OCI-LY7 (cell line): ENCODE data around the gene GDF11. TPM values are rescaled to one million over a fixed set of nuclear protein-coding genes. Genes with fewer than 3 reads are reported as not detected.

ENCODE experiments used
- BruUV-seq: library from RNA; stranded (reverse); fragments of 400-500 nt; replicated peaks from 2 replicates; lab custom pipeline; 2021; lab: Mats Ljungman, UMichigan
- CTCF ChIA-PET: fragments of 300-600 bp; sonication (Branson Sonifier 250); formaldehyde crosslinking; loops from one replicate; lab custom pipeline; 2022; ENCODE audit warnings: antibody characterized with exemption; ENCODE audit not compliant: unreplicated experiment; lab: Charles Lee
- POLR2A ChIA-PET: fragments of 300-600 bp; sonication (Branson Sonifier 250); formaldehyde crosslinking; loops from one replicate; lab custom pipeline; 2022; ENCODE audit warnings: antibody characterized with exemption; lab: Charles Lee
- DNase-seq: peaks from one replicate; pipeline ENCODE4 v3.0.0-alpha.2; 2015; ENCODE audit warnings: low spot score
- H2AFZ ChIP-seq: fragments of 200-600 bp; sonication (generic), shearing (Covaris generic); 2 replicates; pipeline ENCODE4 v1.6.1; 2014; ENCODE audit warnings: mild to moderate bottlenecking, antibody characterized with exemption, low read length, moderate library complexity
- H3K27ac ChIP-seq: fragments of 200-600 bp; sonication (generic); 2 replicates; pipeline ENCODE4 v1.5.1; 2014; ENCODE audit warnings: mixed run types, low read depth, mild to moderate bottlenecking, moderate library complexity, low read length, inconsistent platforms; ENCODE audit not compliant: poor library complexity, severe bottlenecking
- H3K36me3 ChIP-seq: fragments of 200-600 bp; sonication (generic); 2 replicates; pipeline ENCODE4 v1.6.1; 2014; ENCODE audit warnings: mild to moderate bottlenecking, antibody characterized with exemption, low read length, moderate library complexity, mixed read lengths; ENCODE audit not compliant: insufficient read depth
- H3K4me1 ChIP-seq: fragments of 200-600 bp; sonication (generic); 2 replicates; pipeline ENCODE4 v1.5.1; 2014; ENCODE audit warnings: mild to moderate bottlenecking, low read length; ENCODE audit not compliant: insufficient read depth, poor library complexity, severe bottlenecking
- H3K4me2 ChIP-seq: fragments of 200-600 bp; sonication (generic); 2 replicates; pipeline ENCODE4 v1.6.1; 2014; ENCODE audit warnings: mild to moderate bottlenecking, low read length
- H3K4me3 ChIP-seq: fragments of 200-600 bp; sonication (generic); 2 replicates; pipeline ENCODE4 v1.5.1; 2014; ENCODE audit warnings: mild to moderate bottlenecking, low read depth, low read length; ENCODE audit not compliant: poor library complexity, severe bottlenecking
- H3K79me2 ChIP-seq: fragments of 200-600 bp; sonication (generic); 2 replicates; pipeline ENCODE4 v1.6.1; 2016; ENCODE audit warnings: low read depth, mild to moderate bottlenecking, low read length, moderate library complexity, mixed read lengths; ENCODE audit not compliant: insufficient read depth
- H3K9me2 ChIP-seq: fragments of 200-600 bp; sonication (generic); 2 replicates; pipeline ENCODE4 v1.6.1; 2016; ENCODE audit warnings: mild to moderate bottlenecking, low read length, mixed read lengths; ENCODE audit not compliant: insufficient read depth
- H3K9me3 ChIP-seq: fragments of 200-600 bp; sonication (generic); 2 replicates; pipeline ENCODE4 v1.6.1; 2014; ENCODE audit warnings: mild to moderate bottlenecking, mixed run types, low read length, mixed read lengths
- H4K20me1 ChIP-seq: fragments of 200-600 bp; sonication (generic); 2 replicates; pipeline ENCODE4 v1.6.1; 2014; ENCODE audit warnings: mild to moderate bottlenecking, antibody characterized with exemption, low read length, moderate library complexity, mixed read lengths; ENCODE audit not compliant: insufficient read depth
- EZH2phosphoT487 ChIP-seq: fragments of 200-600 bp; sonication (generic); IDR thresholded peaks from 2 replicates; pipeline ENCODE4 v1.6.1; 2018; ENCODE audit warnings: low read depth, borderline replicate concordance, mild to moderate bottlenecking, mixed run types, antibody characterized with exemption, low read length, moderate library complexity, mixed read lengths
- intact Hi-C: fragments of 100-400 bp; cut with micrococcal nuclease; formaldehyde crosslinking; loops from one replicate; pipeline ENCODE4 v1.10.0; 2022; ENCODE audit not compliant: unreplicated experiment
- total RNA-seq, 2 experiments: library from RNA; depleted of rRNA in 1 of 2; stranded (reverse); fragments of >200 nt in 1 of 2; shearing (Covaris generic) in 1 of 2; gene quantifications; 2 replicates each; pipeline ENCODE4 v1.2.3, GENCODE V29; 2014 to 2022
- TF ChIP-seq, protein P1 (sequence below): fragments of 200-600 bp; sonication (generic); conservative IDR thresholded peaks from 2 replicates; pipeline ENCODE4 v1.5.1; 2014; ENCODE audit warnings: mild to moderate bottlenecking, antibody characterized with exemption, low read length, moderate library complexity, mixed read lengths

The GDF11 gene
- total RNA-seq, 2 experiments from 2014 or later: 5.2 to 19.9 TPM

DNA sequence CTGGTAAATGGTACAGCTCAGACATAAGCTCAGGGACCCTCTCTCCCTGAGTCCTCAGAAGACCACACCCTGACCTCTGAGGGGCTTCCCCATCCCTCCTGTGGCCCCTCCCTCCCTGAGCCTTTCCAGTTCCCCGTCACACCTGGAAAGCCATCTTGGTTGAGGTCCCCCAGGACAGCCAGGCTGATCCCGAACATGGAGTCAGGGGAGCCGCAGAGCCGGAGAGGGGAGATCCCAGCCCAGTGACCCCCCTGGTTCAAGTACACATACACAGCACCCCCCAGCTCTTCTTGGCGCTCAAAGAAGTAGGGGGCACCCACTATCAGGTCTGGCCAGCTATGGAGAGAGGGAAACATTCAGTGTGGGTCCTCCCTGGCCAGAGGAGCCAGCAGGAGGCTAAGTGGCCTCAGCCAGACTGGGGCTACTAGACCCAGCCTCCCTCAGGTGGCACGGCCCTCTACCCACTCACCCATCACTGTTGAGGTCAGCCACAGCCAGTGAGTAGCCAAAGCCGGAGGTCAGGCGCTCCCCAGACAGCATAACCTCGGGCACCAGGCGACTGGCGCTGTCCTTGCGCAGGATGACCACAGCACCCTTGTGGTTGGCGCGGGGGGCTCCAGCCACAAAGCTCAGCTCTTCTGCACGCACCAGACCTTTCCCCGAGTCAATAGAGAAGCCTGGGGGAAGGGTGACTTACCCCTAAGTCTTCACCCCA lies 44.5 kb upstream of the GDF11 start:
- POLR2A ChIA-PET: interaction anchor here (0.5 to 1.1 kb wide), 2 partner anchors 12 to 277 kb away, joined by 3 read pairs; no protein-coding TSS in a partner anchor
- Histone ChIP-seq H3K79me2 (no peaks in the 10 kb centered on the region), H4K20me1 (no peaks in the 10 kb centered on the region), H2AFZ (no peak overlapping the region), H3K36me3 (no peaks in the 10 kb centered on the region), H3K9me2 (no peaks in the 10 kb centered on the region), H3K27ac (no peak overlapping the region), H3K9me3 (no peaks in the 10 kb centered on the region), H3K4me2 (no peak overlapping the region), H3K4me3 (no peak overlapping the region), H3K4me1 (no peaks in the 10 kb centered on the region)
- TF ChIP-seq, protein P1, sequence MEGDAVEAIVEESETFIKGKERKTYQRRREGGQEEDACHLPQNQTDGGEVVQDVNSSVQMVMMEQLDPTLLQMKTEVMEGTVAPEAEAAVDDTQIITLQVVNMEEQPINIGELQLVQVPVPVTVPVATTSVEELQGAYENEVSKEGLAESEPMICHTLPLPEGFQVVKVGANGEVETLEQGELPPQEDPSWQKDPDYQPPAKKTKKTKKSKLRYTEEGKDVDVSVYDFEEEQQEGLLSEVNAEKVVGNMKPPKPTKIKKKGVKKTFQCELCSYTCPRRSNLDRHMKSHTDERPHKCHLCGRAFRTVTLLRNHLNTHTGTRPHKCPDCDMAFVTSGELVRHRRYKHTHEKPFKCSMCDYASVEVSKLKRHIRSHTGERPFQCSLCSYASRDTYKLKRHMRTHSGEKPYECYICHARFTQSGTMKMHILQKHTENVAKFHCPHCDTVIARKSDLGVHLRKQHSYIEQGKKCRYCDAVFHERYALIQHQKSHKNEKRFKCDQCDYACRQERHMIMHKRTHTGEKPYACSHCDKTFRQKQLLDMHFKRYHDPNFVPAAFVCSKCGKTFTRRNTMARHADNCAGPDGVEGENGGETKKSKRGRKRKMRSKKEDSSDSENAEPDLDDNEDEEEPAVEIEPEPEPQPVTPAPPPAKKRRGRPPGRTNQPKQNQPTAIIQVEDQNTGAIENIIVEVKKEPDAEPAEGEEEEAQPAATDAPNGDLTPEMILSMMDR: no peak
- no peak for TF ChIP-seq EZH2phosphoT487
- BruUV-seq: no TSS peak
- CTCF ChIA-PET: no interaction called here
- intact Hi-C loops: no loop called here
- DNase-seq: no peak

- Histone ChIP-seq H3K27ac (no peak overlapping the region), H3K4me1 (no peaks in the 10 kb centered on the region), H3K4me3 (no peak overlapping the region), H3K79me2 (no peaks in the 10 kb centered on the region), H4K20me1 (no peaks in the 10 kb centered on the region), H3K9me2 (no peaks in the 10 kb centered on the region), H3K9me3 (no peaks in the 10 kb centered on the region), H2AFZ (no peak overlapping the region), H3K36me3 (no peaks in the 10 kb centered on the region), H3K4me2 (no peak overlapping the region)
- CTCF ChIA-PET: no interaction called here
- intact Hi-C loops: no loop called here
- TF ChIP-seq, protein P1: no peak
- TF ChIP-seq EZH2phosphoT487: no peak
- BruUV-seq: no TSS peak
- no peak for DNase-seq
- POLR2A ChIA-PET: interaction anchor here (0.5 to 1.1 kb wide), 3 partner anchors 11 to 277 kb away, joined by 3 read pairs; no protein-coding TSS in a partner anchor
Observed at GRCh38 chr12:55698965-55699364, 44.0 kb upstream of the GDF11 start.

DNA sequence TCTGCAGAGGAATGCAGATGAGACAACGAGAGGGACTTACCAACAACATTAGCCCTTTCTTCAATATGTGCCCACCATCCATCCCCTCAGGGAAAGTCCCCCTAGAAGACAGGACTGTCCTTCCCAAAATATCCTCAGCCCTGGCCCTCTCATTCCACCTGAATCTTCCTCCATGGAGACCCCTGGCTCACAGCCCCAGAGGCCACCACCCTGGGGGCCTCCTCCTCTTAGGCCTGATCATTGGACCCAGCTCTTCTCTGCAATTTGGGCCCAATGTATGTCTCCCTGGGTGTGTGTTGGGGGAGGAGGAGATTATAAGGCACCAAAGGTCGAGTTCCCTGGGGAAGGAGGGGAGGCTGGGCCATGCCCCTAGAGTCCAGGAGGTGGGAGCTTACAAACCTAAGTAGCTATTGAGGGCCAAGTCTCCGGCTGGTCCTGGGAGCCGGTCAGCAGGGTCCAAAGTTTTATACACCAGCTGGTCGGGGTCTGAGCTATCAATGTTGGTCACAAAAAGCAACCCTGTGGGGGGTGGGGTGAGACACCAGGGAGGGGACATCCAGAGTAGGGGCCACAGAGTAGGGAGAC lies 43.4 kb upstream of the GDF11 start:
- Histone ChIP-seq H4K20me1 (no peaks in the 10 kb centered on the region), H2AFZ (no peak overlapping the region), H3K4me3 (no peak overlapping the region), H3K36me3 (no peaks in the 10 kb centered on the region), H3K79me2 (no peaks in the 10 kb centered on the region), H3K27ac (no peak overlapping the region), H3K4me2 (no peak overlapping the region), H3K4me1 (no peaks in the 10 kb centered on the region), H3K9me3 (no peaks in the 10 kb centered on the region), H3K9me2 (no peaks in the 10 kb centered on the region)
- ChIA-PET POLR2A (interaction anchor here (0.8 to 1.1 kb wide), 3 partner anchors 10 to 46 kb away, joined by 3 read pairs; no protein-coding TSS in a partner anchor), CTCF (no interaction called here)
- TF ChIP-seq EZH2phosphoT487: no peak
- TF ChIP-seq, protein P1: no peak
- no TSS peak for BruUV-seq
- intact Hi-C loops: no loop called here
- no peak for DNase-seq
